GM19238 (cell line): ENCODE data around the gene NPIPB6.
"Not testable (repeated sequence)": the region's sequence is repeated elsewhere in the genome, so short reads cannot be mapped to it uniquely, and the experiment has no call there.

Experiments used
- DNase-seq: peaks from one replicate; pipeline ENCODE4 v3.0.0; 2011; ENCODE audit warnings: low spot score; ENCODE audit not compliant: insufficient read length

The NPIPB6 gene

GRCh38 chr16:28363408-28363807 lies at the start of gene NPIPB6:
Gene NPIPB6 (minus strand): TSS chr16:28363508. CDS start chr16:28362822, 686 bp downstream.
- not testable (repeated sequence) for DNase-seq

- not testable (repeated sequence) for DNase-seq
Measured at GRCh38 chr16:28403220-28404072, 40.1 kb upstream of the NPIPB6 start, which contains the start of gene EIF3CL. Gene EIF3CL (minus strand): TSS chr16:28403841. CDS start chr16:28403618, 223 bp downstream.

GRCh38 chr16:28392054-28392453 lies 28.7 kb upstream of the NPIPB6 start:
- not testable (repeated sequence) for DNase-seq

GRCh38 chr16:28382177-28382867 lies 19.0 kb upstream of the NPIPB6 start:
- not testable (repeated sequence) for DNase-seq

GRCh38 chr16:28377822-28378221 lies 14.5 kb upstream of the NPIPB6 start:
- not testable (repeated sequence) for DNase-seq

- DNase-seq, result not testable (repeated sequence)
Measured at GRCh38 chr16:28377108-28377625, 13.9 kb upstream of the NPIPB6 start.

- DNase-seq, result not testable (repeated sequence)
Measured at GRCh38 chr16:28375115-28375514, 11.8 kb upstream of the NPIPB6 start.

- DNase-seq, result not testable (repeated sequence)
Measured at GRCh38 chr16:28374281-28374680, 11.0 kb upstream of the NPIPB6 start.

GRCh38 chr16:28367926-28368325 lies 4.6 kb upstream of the NPIPB6 start:
- not testable (repeated sequence) for DNase-seq

GRCh38 chr16:28364268-28365173 lies 1.2 kb upstream of the NPIPB6 start:
- not testable (repeated sequence) for DNase-seq

GRCh38 chr16:28362600-28362999 lies 708 bp downstream of the NPIPB6 start:
- not testable (repeated sequence) for DNase-seq

- not testable (repeated sequence) for DNase-seq
Measured at GRCh38 chr16:28338230-28338629, 25.1 kb downstream of the NPIPB6 start.

- DNase-seq, result not testable (repeated sequence)
Measured at GRCh38 chr16:28336940-28337710, 26.2 kb downstream of the NPIPB6 start.

GRCh38 chr16:28335678-28336077 lies 27.6 kb downstream of the NPIPB6 start:
- DNase-seq, result not testable (repeated sequence)

- DNase-seq, result not testable (repeated sequence)
Measured at GRCh38 chr16:28332632-28333031, 30.7 kb downstream of the NPIPB6 start.

GRCh38 chr16:28330981-28331380 lies 32.3 kb downstream of the NPIPB6 start:
- not testable (repeated sequence) for DNase-seq

GRCh38 chr16:28330232-28330631 lies 33.1 kb downstream of the NPIPB6 start:
- DNase-seq, result not testable (repeated sequence)

GRCh38 chr16:28326881-28327610 lies 36.3 kb downstream of the NPIPB6 start:
- peak; percentile 85 for DNase-seq

GRCh38 chr16:28324887-28325279 lies 38.4 kb downstream of the NPIPB6 start:
- no peak for DNase-seq
